WTC11 (cell line): Measurements from ENCODE around the gene ESX1. TPM values are rescaled to one million over a fixed set of nuclear protein-coding genes. Genes with fewer than 3 reads are reported as not detected.
"Not testable (repeated sequence)": the region's sequence is repeated elsewhere in the genome, so short reads cannot be mapped to it uniquely, and the experiment has no call there.

ENCODE experiments used
- ATAC-seq: fragments of 200-7000 bp; cut with Tn5 transposase; 2 replicates; pipeline ENCODE4 v1.10.0; 2021; ENCODE audit warnings: mild to moderate bottlenecking, moderate library complexity
- CTCF ChIA-PET: fragments of 300-600 bp; sonication (Branson Sonifier 250); formaldehyde crosslinking; loops from one replicate; lab custom pipeline; 2021; ENCODE audit warnings: antibody characterized with exemption; lab: Charles Lee
- POLR2A ChIA-PET: fragments of 350-600 bp; sonication (Branson Sonifier 250); formaldehyde crosslinking; loops from one replicate; lab custom pipeline; 2021; ENCODE audit warnings: antibody characterized with exemption; lab: Charles Lee
- DNase-seq: peaks from one replicate; pipeline ENCODE4 v3.0.0; 2021; ENCODE audit warnings: low spot score
- H3K27ac Mint-ChIP-seq: 2 replicates; pipeline ENCODE4 v1.8.0; 2021; ENCODE audit warnings: mixed read lengths
- H3K27me3 Mint-ChIP-seq: 2 replicates; pipeline ENCODE4 v1.8.0; 2021; ENCODE audit warnings: low read depth, mild to moderate bottlenecking, moderate library complexity, mixed read lengths
- H3K36me3 Mint-ChIP-seq: 2 replicates; pipeline ENCODE4 v1.8.0; 2021; ENCODE audit warnings: mixed read lengths
- H3K4me1 Mint-ChIP-seq: 2 replicates; pipeline ENCODE4 v1.8.0; 2022; ENCODE audit warnings: mixed read lengths
- H3K4me3 Mint-ChIP-seq: 2 replicates; pipeline ENCODE4 v1.8.0; 2021; ENCODE audit warnings: mild to moderate bottlenecking, moderate library complexity, mixed read lengths
- H3K9me3 Mint-ChIP-seq: 2 replicates; pipeline ENCODE4 v1.8.0; 2021; ENCODE audit warnings: mixed read lengths
- CBFB ChIP-seq: sonication (generic); formaldehyde crosslinking; IDR thresholded peaks from 2 replicates; pipeline ENCODE4 v1.8.1; 2022; ENCODE audit warnings: mild to moderate bottlenecking, low read depth, missing genetic modification reagents
- MXD4 ChIP-seq: fragments of 250-450 bp; sonication (Bioruptor Pico); IDR thresholded peaks from 2 replicates; pipeline ENCODE4 v1.8.0; 2021; ENCODE audit warnings: mild to moderate bottlenecking, moderate library complexity, borderline replicate concordance
- NFATC4 ChIP-seq: fragments of 250-450 bp; sonication (Bioruptor Pico); IDR thresholded peaks from 2 replicates; pipeline ENCODE4 v1.9.0; 2021; ENCODE audit warnings: mild to moderate bottlenecking
- NR1H2 ChIP-seq: sonication (generic); formaldehyde crosslinking; IDR thresholded peaks from 2 replicates; pipeline ENCODE4 v1.9.0; 2021; ENCODE audit warnings: mild to moderate bottlenecking, moderate library complexity, missing genetic modification reagents
- TEAD4 ChIP-seq: sonication (generic); formaldehyde crosslinking; IDR thresholded peaks from 2 replicates; pipeline ENCODE4 v1.8.0; 2022; ENCODE audit warnings: mild to moderate bottlenecking, missing genetic modification reagents
- total RNA-seq: library from RNA; stranded (reverse); gene quantifications from 3 replicates; pipeline ENCODE4 v1.2.3, GENCODE V29; 2021
- TF ChIP-seq, protein P1 (sequence below): sonication (generic); formaldehyde crosslinking; IDR thresholded peaks from 2 replicates; pipeline ENCODE4 v1.8.0; 2023; ENCODE audit warnings: missing genetic modification reagents
- TF ChIP-seq, protein P2 (sequence below): fragments of 250-450 bp; sonication (Bioruptor Pico); IDR thresholded peaks from 2 replicates; pipeline ENCODE4 v1.9.0; 2021; ENCODE audit warnings: mild to moderate bottlenecking, borderline replicate concordance
- TF ChIP-seq, protein P3 (sequence below): sonication (generic); formaldehyde crosslinking; IDR thresholded peaks from 2 replicates; pipeline ENCODE4 v1.8.1; 2023; ENCODE audit warnings: mild to moderate bottlenecking, missing genetic modification reagents
- TF ChIP-seq, protein P4 (sequence below): sonication (generic); formaldehyde crosslinking; IDR thresholded peaks from 2 replicates; pipeline ENCODE4 v1.8.1; 2022; ENCODE audit warnings: missing genetic modification reagents, borderline replicate concordance
- TF ChIP-seq, protein P5 (sequence below): fragments of 250-450 bp; sonication (Bioruptor Pico); IDR thresholded peaks from 2 replicates; pipeline ENCODE4 v1.9.0; 2021; ENCODE audit warnings: mild to moderate bottlenecking
- TF ChIP-seq, protein P6 (sequence below): sonication (generic); formaldehyde crosslinking; IDR thresholded peaks from 2 replicates; pipeline ENCODE4 v1.8.1; 2022; ENCODE audit warnings: mild to moderate bottlenecking, moderate library complexity, missing genetic modification reagents

The ESX1 gene
- total RNA-seq, 1 experiment from 2014 or later: not detected

- TF ChIP-seq TEAD4 (CRISPR knock-in tag) (no peak), NFATC4 (CRISPR knock-in tag) (no peak), MXD4 (no peak), CBFB (CRISPR knock-in tag) (no peak), NR1H2 (CRISPR knock-in tag) (no peak)
- TF ChIP-seq, protein P1, sequence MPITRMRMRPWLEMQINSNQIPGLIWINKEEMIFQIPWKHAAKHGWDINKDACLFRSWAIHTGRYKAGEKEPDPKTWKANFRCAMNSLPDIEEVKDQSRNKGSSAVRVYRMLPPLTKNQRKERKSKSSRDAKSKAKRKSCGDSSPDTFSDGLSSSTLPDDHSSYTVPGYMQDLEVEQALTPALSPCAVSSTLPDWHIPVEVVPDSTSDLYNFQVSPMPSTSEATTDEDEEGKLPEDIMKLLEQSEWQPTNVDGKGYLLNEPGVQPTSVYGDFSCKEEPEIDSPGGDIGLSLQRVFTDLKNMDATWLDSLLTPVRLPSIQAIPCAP: no peak
- TF ChIP-seq, protein P2, sequence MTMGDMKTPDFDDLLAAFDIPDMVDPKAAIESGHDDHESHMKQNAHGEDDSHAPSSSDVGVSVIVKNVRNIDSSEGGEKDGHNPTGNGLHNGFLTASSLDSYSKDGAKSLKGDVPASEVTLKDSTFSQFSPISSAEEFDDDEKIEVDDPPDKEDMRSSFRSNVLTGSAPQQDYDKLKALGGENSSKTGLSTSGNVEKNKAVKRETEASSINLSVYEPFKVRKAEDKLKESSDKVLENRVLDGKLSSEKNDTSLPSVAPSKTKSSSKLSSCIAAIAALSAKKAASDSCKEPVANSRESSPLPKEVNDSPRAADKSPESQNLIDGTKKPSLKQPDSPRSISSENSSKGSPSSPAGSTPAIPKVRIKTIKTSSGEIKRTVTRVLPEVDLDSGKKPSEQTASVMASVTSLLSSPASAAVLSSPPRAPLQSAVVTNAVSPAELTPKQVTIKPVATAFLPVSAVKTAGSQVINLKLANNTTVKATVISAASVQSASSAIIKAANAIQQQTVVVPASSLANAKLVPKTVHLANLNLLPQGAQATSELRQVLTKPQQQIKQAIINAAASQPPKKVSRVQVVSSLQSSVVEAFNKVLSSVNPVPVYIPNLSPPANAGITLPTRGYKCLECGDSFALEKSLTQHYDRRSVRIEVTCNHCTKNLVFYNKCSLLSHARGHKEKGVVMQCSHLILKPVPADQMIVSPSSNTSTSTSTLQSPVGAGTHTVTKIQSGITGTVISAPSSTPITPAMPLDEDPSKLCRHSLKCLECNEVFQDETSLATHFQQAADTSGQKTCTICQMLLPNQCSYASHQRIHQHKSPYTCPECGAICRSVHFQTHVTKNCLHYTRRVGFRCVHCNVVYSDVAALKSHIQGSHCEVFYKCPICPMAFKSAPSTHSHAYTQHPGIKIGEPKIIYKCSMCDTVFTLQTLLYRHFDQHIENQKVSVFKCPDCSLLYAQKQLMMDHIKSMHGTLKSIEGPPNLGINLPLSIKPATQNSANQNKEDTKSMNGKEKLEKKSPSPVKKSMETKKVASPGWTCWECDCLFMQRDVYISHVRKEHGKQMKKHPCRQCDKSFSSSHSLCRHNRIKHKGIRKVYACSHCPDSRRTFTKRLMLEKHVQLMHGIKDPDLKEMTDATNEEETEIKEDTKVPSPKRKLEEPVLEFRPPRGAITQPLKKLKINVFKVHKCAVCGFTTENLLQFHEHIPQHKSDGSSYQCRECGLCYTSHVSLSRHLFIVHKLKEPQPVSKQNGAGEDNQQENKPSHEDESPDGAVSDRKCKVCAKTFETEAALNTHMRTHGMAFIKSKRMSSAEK (CRISPR knock-in tag): no peak
- TF ChIP-seq, protein P3, sequence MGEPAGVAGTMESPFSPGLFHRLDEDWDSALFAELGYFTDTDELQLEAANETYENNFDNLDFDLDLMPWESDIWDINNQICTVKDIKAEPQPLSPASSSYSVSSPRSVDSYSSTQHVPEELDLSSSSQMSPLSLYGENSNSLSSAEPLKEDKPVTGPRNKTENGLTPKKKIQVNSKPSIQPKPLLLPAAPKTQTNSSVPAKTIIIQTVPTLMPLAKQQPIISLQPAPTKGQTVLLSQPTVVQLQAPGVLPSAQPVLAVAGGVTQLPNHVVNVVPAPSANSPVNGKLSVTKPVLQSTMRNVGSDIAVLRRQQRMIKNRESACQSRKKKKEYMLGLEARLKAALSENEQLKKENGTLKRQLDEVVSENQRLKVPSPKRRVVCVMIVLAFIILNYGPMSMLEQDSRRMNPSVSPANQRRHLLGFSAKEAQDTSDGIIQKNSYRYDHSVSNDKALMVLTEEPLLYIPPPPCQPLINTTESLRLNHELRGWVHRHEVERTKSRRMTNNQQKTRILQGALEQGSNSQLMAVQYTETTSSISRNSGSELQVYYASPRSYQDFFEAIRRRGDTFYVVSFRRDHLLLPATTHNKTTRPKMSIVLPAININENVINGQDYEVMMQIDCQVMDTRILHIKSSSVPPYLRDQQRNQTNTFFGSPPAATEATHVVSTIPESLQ (CRISPR knock-in tag): no peak
- TF ChIP-seq, protein P4, sequence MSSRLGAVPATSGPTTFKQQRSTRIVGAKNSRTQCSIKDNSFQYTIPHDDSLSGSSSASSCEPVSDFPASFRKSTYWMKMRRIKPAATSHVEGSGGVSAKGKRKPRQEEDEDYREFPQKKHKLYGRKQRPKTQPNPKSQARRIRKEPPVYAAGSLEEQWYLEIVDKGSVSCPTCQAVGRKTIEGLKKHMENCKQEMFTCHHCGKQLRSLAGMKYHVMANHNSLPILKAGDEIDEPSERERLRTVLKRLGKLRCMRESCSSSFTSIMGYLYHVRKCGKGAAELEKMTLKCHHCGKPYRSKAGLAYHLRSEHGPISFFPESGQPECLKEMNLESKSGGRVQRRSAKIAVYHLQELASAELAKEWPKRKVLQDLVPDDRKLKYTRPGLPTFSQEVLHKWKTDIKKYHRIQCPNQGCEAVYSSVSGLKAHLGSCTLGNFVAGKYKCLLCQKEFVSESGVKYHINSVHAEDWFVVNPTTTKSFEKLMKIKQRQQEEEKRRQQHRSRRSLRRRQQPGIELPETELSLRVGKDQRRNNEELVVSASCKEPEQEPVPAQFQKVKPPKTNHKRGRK: no peak
- TF ChIP-seq, protein P5, sequence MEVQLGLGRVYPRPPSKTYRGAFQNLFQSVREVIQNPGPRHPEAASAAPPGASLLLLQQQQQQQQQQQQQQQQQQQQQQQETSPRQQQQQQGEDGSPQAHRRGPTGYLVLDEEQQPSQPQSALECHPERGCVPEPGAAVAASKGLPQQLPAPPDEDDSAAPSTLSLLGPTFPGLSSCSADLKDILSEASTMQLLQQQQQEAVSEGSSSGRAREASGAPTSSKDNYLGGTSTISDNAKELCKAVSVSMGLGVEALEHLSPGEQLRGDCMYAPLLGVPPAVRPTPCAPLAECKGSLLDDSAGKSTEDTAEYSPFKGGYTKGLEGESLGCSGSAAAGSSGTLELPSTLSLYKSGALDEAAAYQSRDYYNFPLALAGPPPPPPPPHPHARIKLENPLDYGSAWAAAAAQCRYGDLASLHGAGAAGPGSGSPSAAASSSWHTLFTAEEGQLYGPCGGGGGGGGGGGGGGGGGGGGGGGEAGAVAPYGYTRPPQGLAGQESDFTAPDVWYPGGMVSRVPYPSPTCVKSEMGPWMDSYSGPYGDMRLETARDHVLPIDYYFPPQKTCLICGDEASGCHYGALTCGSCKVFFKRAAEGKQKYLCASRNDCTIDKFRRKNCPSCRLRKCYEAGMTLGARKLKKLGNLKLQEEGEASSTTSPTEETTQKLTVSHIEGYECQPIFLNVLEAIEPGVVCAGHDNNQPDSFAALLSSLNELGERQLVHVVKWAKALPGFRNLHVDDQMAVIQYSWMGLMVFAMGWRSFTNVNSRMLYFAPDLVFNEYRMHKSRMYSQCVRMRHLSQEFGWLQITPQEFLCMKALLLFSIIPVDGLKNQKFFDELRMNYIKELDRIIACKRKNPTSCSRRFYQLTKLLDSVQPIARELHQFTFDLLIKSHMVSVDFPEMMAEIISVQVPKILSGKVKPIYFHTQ (CRISPR knock-in tag): no peak
- TF ChIP-seq, protein P6, sequence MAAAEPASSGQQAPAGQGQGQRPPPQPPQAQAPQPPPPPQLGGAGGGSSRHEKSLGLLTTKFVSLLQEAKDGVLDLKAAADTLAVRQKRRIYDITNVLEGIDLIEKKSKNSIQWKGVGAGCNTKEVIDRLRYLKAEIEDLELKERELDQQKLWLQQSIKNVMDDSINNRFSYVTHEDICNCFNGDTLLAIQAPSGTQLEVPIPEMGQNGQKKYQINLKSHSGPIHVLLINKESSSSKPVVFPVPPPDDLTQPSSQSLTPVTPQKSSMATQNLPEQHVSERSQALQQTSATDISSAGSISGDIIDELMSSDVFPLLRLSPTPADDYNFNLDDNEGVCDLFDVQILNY (CRISPR knock-in tag): no peak
- TF ChIP-seq, all 79 proteins: peak for 0
Observed at GRCh38 chrX:104250470-104250869, 4.3 kb downstream of the ESX1 start (continued).

GRCh38 chrX:104230060-104230459, 24.7 kb downstream of the ESX1 start:
- POLR2A ChIA-PET, ATAC-seq, H3K36me3 Mint-ChIP-seq, CTCF ChIA-PET, DNase-seq, H3K27ac Mint-ChIP-seq, H3K4me1 Mint-ChIP-seq, H3K9me3 Mint-ChIP-seq, H3K4me3 Mint-ChIP-seq: not testable (repeated sequence)
- H3K27me3 Mint-ChIP-seq: peaks cover 29% of the 10 kb centered on the region
